HG03565 (cell line): ENCODE measurements around the gene TNFRSF8.
"Not testable (repeated sequence)": the region's sequence is repeated elsewhere in the genome, so short reads cannot be mapped to it uniquely, and the experiment has no call there.

Experiments used
- ATAC-seq: cut with Tn5 transposase; IDR thresholded peaks from one replicate; pipeline ENCODE4 v1.9.1; 2021; ENCODE audit warnings: mild to moderate bottlenecking, moderate library complexity; ENCODE audit not compliant: unreplicated experiment

The TNFRSF8 gene

DNA sequence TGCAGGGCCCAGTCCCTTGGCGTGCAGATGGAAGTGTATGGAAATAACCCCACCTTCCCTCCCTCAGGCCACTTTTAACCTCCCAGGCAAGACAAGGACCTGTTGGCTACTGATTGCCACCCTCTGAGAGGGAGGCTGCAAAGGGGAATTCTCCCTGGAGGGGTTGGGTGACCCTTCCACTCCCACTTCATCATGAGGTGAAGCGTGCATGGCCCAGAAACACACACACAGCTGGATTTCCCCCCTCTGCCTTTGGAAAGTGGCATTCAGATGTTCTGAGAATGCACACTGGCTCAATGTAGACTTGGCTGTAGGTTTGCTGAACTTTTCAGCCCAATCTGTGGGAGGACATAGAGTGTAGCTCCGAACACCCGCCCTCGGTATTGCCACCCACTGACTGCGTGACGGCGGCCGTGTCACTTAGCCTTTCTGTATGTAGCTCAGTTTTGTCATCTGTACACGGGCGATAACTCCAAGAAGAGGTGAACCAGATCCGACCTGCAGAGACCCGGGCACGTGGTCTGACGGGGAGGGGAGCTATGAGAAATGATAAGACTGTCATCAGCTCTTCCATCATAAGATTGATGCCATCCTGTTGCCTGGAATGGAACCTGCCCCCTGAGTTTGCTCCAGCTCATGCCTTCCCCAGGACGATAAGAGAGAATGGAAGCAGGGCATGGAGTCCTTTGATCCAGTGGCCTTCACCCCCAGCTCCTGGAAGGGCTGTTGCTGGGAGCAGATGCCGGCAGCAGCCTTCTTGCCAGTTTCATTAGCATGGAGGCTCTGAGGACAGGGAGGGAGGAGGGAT lies 24.5 kb upstream of the TNFRSF8 start:
- ATAC-seq: no peak

DNA sequence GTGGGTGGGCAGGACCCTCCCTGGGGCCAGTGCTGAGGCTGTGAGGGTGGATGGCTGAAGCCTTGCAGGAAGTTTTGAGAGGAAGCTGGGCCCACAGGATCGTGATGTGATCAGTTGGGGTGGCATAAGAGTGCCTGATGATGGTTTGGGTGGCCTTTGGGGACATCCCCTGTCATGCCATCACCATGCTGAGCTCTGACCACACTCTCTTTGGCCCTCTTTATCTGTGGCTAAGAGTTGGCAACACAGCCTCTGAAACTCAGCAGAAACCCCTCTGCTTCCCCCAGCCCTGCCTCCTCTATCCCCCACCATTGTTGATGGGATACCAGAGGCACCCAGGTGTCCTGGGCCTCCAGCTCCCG lies 24.0 kb upstream of the TNFRSF8 start:
- no peak for ATAC-seq

DNA sequence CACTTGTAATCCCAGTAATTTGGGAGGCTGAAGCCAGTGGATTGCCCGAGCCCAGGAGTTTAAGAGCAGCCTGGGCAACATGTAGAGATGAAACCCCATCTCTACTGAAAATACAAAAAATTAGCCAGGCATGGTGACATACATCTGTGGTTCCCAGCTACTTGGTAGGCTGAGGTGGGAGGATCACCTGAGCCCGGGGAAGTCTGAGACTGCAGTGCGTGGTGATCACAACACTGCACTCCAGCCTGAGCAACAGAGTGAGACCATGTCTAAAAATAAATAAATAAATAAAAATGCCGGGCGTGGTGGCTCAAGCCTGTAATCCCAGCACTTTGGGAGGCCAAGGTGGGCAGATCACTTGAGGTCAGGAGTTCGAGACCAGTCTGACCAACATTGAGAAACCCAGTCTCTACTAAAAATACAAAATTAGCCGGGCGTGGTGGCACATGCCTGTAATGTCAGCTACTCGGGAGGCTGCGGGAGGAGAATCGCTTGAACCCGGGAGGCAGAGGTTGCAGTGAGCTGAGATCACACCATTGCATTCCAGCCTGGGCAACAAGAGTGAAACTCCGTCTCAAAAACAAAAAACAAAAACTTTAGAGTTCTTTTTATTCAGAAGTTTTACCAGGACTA lies 23.2 kb upstream of the TNFRSF8 start:
- ATAC-seq: not testable (repeated sequence)

DNA sequence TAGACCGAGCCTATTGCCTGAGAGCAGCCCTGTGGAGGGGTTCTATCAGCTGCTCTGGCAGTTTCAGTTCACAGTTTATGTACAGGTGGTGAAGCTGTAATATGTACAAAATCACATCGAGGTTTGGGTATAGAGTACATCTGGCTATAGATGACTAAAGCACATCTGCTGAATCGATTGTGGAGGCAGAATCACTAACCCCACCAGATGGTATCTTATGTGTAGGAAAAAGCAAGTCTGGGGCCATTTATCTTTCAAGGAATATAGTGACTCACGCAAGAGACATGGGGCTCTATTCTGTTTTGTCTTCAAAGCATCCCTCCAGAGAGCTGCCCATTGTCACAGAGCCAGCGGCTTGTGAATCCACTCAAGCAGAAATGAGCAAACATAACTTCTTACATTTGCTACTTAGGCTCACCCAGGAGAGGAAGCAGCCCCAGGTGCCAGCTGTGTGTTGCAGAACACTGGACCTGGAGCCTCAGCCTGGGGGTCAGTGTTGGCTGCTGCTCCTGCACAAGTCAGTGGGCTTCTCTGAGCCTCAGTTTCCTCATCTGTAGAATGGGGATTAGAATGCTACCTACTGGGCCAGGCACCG lies 22.5 kb upstream of the TNFRSF8 start:
- peak; percentile 64 for ATAC-seq

DNA sequence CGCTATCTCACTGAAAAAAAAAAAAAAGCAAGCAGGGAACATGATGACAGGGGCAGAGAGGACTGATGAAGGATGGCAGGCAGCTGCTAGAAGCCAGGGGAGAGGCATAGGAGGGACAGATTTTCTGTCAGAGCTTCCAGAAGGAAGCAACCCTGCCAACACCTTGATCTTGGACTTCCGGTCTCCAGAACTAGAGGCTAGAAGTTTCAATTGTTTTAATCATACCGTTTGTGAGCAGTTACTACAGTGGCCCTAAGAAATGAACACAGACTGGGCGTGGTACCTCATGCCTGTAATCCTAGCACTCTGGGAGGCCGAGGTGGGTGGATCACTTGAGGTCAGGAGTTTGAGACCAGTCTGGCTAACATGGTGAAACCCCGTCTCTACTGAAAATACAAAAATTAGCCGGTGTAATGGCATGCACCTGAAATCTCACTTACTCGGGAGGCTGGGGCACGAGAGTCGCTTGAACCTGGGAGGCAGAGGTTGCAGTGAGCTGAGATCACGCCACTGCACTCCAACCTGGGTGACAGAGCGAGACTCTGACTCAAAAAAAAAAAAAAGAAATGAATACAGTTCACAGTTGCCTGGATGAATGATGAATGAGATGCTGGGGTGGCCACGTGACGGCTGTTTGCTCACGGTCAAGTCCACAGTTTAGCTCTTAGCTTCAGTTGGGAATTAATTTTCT lies 18.8 kb upstream of the TNFRSF8 start:
- ATAC-seq: not testable (repeated sequence)

DNA sequence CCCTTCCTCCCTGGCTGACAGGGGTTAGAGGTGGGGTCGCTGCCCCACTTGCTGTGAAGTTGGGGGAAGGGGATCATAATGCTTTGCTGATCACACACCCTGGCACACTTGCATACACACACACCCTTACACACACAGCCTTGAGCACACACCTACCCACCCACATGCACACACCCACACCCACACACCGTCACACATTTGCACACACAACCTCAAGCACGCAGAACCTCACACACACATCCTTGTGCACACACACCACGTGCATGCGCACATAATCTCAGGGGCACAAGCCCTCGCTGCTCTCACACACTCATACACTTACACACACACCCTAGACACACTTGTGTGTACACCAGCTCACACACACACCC lies 16.4 kb upstream of the TNFRSF8 start:
- ATAC-seq: no peak

DNA sequence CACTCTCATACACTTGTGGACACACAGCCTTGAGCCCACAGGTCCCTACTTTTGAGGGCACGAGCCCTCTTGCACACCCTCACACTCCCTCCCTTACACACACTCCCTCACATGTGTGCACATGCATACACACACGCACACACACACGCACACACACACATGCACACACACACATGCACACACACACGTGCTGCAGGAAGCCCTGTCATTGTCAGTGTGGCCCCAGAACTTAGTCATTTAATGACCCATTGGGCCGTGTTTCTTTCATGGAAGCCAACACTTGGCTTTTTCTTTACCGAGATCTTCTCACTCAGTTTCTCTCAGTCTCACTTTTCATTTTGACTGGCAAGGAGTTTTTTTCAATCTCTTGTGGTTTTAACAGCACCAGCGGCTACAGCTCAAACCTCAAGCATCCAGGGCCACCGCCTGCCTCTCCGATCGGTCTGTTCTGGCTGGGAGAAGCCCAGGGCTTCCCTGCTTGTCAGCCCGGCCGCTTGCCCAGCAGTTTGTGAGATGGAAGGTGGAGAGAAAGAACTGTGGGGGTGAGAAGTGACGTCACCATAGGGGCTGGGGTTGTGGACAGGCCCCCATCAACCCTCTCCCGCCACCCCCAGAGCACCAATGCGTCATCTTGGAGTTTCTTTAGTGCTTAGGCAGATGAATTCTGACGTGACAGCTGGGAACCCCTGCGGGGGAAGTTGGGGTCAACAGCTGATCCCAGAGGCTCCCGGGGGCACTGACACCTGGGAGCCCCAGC lies 15.8 kb upstream of the TNFRSF8 start:
- peak; percentile 35 for ATAC-seq

DNA sequence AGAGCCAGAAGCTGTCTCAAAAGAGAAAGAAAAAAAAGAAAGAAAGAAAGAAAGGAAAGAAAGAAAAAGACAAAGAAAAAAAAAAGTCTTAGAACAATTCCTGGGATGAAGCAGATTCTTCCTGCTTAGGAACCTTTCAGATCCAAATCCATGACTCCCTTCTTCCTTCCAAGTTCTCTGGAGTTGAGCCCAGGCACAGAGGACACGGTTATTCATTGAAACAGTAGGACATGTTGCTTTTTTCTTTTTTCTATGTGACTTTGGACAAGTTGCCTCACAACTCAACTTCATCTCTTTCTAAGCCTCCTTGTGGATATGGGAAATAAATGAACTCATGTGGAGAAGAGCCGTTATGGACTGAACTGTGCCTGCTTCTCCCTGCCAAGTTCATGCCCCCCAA lies 14.7 kb upstream of the TNFRSF8 start:
- ATAC-seq: no peak

DNA sequence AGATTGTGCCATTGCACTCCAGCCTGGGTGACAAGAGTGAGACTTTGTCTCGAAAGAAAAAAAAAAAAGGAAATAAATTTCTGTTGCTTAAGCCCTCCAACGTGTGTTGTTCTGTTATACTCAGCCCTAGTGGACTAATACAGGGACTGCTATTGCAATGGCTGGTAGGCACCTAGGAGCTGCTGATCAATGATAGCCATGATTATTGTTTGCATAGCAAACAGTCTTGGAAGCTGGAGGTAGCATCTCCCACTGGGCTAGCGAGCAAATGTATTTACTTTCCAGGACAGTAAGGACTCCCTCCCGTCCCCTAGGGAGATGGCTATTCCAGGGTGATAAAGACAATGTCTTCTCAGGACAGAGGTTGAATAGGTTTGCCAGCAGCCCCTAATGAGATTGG lies 13.5 kb upstream of the TNFRSF8 start:
- no peak for ATAC-seq

DNA sequence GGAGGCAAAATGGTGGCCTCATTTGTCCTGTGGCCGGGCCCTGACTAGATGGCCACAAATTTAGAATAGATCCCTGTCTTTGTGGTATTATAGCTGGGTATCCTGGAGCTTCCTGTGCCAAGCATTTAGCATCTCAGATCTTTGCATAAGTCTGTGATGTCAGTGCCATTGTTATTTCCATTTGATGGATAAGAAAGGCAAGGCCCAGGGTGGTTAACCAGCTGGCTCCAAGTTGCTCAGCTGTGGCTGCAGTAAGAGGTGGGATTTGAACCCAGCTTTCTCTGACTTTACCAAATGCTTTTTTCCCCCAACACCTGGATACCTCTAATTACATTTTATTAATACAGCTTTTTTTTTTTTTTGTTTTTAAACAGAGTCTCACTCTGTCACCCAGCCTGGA lies 11.7 kb upstream of the TNFRSF8 start:
- no peak for ATAC-seq

DNA sequence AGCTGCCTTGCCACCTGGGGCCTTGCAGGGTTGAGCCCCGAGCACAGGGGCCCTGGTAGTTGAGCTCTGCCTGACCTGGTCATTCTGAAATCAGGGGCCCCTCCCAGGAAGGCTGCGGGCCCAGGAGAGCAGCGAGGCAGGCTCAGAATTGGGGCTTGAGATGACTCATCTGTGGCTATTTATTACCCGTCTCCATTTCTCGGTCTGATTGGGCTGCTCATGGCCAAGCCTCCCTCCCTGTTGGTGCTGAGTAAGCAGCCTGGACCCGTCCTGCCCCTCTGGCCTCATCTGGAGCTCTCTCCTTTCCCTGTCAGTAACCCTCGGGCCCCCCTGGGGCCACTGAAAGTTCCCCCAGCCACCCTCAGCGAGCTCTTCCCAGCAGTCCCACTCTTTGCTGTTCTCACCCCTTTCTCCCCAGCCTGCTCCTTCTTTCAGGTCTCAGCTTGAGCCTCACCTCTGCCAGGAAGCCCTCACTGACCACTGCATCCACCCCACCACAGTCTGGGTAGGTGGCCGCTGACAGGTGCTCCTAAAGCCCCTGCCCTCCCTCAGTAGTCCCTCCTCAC lies 11.0 kb upstream of the TNFRSF8 start:
- peak; percentile 63 for ATAC-seq

DNA sequence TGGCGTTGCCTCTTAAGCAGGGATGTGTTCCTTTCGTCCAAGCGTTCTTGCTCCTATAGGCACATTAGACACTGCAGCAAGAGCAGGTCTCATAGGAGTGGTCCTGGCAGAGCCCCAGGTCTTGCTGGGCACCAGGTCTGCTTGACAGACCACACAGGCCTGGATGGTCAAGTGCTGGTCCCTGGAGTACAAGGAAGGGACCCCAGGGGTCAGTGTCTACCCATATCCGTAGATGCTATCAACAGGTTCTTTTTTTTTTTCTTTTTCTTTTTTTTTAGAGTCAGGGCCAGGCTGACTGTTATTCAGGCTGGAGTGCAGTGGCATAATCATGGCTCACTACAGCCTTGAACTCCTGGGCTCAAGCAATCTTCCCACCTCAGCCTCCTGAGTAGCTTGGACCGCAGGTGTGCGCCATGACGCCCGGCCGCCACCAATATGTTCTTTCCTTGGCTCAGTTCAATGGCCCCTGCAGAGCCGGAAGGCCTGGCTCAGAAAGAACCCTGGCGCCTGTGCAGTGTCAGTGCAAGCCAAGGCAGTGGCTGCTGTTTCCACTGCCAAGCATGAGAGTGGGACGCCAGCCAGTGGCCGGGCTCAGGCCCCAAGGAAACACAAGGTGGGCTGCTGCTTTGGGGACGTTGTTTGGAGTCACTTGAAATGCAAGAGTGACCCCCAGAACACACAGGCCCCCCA lies 10.0 kb upstream of the TNFRSF8 start:
- ATAC-seq: no peak

DNA sequence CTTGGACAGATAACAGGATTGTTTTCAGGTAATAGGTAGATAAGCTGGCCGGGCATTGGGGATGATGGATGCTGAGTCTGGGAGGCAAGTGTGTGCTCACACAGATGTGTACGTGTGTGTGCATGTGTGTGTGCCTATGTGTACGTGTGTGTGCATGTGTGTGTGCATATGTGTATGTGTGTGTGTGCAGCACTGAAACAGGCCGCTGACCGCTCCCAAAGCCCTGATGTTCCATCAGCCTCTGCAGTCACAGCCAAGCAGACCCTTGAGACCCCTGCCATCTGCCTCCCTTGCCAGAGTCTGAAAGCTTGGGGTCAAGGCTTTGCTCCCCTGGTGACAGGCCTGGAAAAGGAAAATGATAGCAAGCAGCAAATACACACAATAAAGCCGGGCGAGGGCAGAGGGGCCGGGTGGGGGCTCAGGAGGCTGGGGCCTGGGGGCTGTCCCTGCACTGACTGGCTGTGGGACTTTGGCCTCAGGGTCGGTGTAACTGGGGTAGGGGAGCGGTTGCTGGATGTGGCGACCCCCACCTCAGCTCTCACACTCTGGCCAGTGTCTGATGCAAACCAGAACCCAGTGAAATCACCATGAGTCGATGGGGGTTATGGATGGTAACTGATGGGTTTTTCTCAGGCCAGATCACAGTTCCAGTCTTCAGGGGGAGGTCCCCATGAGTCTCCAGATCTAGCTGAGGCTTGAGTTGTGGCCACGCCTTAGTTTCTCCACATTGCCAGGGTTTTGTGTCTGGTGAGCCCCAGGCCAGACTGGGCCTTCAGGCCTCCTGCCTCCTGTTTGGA lies 9.2 kb upstream of the TNFRSF8 start:
- ATAC-seq: no peak

DNA sequence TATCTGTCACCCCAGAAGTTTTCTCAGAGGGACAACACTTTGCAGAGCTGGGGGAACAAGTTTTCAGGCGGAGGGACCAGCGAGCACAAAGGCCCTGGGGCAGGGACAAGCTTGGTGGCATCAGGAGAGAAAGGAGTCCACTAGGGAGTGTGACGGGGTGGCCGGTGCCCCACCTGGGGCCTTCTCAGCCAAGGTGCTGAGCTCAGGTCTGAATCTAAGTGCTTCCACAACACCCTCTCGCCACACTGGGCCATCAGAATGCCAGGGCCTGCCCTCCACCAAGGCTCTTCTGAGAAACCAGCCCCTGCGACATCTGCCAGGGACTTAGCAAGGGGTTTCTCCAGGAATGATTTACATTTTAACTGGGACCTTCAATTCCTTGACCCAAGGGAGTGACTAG lies 7.8 kb upstream of the TNFRSF8 start:
- no peak for ATAC-seq

DNA sequence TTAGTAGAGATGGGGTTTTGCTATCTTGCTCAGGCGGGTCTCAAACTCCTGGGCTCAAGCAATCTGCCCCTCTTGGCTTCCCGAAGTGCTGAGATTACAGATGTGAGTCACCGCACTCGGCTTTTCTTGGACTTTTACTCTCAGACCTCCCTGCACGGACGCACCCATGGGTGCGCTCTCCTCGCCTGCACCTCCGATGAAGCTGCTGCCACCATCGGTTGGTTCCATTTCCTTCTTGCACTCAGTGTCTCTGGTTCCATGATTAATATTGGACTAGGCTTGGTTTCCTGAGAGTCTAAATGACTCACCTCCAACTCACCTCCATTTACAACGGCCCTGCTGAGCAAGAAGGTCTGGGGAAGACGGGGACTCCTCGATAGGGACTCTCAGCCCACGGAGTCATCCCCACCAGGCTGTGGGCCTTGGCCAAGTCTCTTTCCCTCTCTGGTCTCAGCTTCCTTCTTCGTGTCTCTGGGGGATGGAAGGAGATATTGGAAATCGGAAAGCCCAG lies 6.7 kb upstream of the TNFRSF8 start:
- no peak for ATAC-seq

DNA sequence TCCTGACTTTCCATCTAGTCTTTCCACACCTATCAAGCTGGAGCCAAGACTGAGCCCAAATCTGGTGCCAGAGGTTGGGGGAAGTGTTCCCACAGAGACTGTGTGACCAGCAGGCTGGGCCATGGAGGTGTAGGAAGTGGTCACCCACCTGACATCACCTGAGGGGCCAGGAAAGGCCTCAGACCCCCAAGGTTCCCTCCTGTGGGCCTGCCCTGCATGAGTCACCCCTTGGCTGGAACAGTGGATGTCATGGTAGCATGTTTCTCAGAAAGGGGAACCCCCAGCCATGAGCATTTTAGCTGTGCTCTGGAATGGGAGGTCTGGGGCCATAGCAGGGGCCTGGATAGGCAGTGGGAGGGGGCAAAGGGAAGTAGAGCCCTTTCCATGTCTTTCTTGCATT lies 5.7 kb upstream of the TNFRSF8 start:
- no peak for ATAC-seq

DNA sequence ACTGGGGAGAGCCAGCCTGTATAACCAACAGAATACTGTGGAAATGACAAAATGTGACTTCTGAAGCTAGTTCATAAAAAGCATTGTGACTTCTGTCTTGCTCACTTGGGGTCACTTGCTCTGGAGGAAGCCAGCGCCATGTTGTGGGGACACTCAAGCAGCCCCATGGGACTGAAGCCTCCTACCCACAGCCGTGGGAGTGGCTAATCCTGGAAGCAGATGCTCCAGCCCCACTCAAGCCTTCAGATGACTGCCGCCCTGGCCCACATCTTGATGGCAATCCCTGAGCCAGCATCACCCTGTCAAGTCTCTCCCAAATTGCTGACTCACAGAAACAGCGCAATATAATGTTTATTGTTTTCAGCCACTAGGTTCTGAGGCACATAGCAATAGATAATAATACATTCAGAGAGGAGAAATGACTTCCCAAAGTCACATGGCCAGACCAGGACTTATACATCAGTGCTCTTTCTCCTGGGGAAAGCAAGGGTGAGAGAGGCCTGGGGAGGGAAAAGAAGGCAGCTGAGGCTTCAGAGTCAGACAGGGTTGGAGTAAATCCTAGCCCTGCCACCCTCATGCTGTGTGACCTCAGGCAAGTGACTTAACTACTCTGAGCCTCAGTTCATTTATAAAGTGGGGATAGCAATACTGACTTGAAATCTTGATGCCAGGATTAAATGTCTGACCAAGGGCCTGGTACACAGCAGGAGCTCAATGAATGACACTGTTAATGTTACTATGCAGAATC lies 5.0 kb upstream of the TNFRSF8 start:
- no peak for ATAC-seq

DNA sequence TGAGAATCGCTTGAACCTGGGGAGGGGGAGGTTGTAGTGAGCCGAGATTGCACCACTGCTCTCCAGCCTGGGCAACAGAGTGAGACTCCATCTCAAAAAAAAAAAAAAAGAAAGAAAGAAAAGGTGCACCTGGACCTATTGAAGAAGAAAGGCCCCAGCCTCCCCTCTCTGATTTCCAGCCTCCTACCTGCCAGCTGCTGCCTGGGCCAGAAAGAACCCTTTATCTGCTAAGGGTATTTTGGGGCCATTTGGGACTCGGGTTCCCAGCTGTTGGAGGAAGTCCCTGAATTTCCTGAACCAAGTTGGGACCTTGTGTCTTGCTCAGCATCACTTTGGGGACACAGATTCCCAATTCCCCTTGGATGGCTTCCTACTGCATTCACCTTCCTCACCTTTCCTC lies 3.9 kb upstream of the TNFRSF8 start:
- no peak for ATAC-seq
